Measurements from ENCODE around the gene ZBTB46. TPM values are rescaled to one million over a fixed set of nuclear protein-coding genes. Genes with fewer than 3 reads are reported as not detected.

The ZBTB46 gene, protein sequence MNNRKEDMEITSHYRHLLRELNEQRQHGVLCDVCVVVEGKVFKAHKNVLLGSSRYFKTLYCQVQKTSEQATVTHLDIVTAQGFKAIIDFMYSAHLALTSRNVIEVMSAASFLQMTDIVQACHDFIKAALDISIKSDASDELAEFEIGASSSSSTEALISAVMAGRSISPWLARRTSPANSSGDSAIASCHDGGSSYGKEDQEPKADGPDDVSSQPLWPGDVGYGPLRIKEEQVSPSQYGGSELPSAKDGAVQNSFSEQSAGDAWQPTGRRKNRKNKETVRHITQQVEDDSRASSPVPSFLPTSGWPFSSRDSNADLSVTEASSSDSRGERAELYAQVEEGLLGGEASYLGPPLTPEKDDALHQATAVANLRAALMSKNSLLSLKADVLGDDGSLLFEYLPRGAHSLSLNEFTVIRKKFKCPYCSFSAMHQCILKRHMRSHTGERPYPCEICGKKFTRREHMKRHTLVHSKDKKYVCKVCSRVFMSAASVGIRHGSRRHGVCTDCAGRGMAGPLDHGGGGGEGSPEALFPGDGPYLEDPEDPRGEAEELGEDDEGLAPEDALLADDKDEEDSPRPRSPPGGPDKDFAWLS
- total RNA-seq = 1.2 and 1.5 TPM in 2 replicates

DNA sequence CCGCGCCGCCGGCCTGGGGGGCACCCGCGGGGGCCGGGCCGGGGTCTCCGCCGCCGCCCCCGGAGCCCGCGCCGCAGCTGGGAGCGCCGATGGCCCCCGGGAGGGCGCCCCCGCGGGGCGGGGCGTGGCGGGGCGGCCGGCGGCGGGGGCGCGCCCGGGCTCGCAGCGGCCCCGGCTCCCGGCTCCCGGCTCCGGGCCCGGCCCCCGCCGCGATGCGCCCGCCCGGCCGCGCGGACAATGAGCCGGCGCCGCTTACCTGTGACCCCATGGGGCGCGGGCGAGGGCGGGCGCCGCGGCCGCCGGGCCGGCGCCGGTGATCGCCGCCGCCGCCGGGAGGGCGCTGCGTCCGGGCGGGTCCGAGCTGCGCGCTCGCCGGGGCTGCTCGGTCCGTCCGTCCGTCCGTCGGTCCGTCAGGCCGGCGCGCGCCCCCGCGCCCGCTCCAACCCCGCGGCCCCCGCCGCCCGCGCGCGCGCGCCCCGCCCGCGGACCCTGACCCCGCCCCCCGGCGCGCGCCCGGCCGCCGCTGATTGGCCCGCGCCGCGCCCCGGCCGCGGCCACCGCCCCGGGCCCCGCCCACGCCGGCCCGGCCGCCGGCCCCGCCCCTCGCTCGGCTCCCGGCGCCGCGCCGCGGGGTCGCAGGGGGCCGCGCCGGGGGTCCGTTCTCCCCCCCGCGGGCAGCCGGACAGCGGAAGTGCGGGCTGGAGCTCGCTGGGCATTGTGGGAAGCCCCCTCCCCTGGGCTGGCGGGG, at the start of gene ZBTB46:
Gene ZBTB46, minus strand, starts transcription at position 424 of the 748 bp plus-strand sequence. CDS start 40,507 bp downstream, outside the sequence.

DNA sequence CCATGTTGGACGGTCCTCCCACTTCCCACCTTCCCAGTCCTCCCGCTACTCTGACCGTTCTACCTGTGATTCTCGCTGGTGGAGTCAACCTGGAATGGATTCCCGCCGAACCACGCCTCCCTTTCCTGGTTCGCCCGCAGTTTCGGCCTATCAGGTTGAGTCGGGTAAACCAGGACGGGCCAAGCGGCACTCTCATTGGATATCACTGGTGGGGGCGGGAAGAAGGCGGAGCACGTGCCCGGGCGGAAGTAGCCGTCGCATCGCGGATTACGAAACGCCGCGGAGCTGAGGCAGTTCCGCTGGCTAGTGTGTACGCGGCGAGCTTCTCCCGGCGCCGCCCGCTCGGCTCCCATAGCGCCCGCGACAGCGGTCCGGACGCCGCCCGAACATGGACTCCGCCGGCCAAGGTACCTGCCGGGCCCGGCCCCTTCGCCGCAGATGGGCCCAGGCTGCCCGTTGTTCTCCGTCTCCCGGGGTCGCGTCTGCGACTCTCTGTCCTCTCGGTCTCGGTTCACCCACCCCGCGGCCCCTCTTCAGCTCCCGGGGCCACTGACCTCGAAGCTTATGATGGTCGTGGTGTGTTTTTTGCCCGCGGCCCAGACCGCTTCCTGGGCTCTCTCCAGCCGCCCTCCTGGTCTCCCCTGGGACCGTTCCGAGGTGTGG, 34.0 kb upstream of the ZBTB46 start, which contains the start of gene TPD52L2:
Gene TPD52L2, plus strand, starts transcription at position 293 of the 663 bp plus-strand sequence. Its CDS starts 96 bp downstream, at position 389.

DNA sequence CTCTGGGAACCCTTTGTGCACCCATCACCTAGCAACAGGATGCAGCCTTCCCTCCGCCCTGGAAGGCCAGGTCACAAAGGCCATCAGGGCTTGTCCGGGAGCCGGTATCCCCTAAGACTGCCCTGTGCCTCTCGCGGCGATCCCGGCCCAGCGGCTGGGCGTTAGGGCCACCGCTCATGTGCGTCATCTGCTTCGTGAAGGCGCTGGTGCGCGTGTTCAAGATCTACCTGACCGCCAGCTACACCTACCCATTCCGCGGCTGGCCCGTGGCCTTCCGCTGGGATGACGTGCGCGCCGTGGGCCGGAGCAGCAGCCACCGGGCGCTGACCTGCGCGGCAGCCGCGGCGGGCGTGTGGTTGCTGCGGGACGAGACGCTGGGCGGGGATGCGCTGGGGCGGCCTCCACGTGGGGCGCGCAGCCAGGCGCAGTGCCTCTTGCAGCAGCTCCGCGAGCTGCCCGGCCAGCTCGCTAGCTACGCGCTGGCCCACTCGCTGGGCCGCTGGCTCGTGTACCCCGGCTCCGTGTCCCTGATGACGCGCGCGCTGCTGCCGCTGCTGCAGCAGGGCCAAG, 30.4 kb upstream of the ZBTB46 start, which contains the start of gene ABHD16B:
Gene ABHD16B, plus strand, starts transcription at position 134 of the 570 bp plus-strand sequence. Its CDS starts 43 bp downstream, at position 177.

DNA sequence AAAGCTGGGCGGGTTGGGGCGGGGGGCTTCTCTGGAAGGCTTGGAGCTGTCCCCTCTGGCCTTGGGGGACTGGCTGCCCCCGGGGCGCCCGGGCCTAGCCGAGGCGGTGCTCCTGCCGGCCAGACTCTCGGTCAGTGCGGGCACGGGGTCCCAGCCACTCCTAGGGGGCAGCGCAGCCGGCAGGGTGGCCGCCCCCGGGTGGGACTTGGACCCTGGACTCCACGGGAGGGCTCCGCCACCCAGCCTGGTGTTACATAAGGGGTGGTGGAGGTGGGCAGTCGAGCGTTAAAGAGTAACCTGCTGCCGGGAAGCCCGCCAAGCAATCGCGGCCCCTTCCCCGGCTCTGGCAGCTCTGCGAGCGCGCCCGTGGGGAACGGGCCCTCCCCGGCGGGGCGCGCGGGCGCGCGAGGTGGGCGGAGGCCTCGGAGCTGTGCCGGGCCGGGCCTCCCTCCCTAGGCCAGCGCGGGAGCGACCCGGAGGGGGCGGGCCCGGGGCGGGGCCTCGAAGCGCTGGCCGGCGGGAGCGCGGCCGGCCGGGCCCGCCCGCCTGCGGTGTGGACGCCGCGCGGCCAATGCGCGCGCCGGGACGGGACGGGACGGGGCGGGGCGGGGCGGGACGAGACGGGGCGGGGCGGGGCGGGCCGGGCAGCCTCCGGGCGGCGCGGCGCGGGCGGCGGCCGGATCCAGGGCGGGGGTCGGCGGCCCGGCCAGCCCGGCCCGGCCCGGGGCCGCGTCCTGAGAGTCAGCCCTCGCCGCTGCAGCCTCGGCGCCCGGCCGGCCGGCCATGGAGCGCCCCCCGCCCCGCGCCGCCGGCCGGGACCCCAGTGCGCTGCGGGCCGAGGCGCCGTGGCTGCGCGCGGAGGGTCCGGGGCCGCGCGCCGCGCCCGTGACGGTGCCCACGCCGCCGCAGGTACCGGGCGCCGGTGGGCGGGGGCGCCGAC, 91.7 kb downstream of the ZBTB46 start, which contains the start of gene SLC2A4RG:
Gene SLC2A4RG, plus strand, starts transcription at position 647 of the 940 bp plus-strand sequence. Its CDS starts 137 bp downstream, at position 784.

DNA sequence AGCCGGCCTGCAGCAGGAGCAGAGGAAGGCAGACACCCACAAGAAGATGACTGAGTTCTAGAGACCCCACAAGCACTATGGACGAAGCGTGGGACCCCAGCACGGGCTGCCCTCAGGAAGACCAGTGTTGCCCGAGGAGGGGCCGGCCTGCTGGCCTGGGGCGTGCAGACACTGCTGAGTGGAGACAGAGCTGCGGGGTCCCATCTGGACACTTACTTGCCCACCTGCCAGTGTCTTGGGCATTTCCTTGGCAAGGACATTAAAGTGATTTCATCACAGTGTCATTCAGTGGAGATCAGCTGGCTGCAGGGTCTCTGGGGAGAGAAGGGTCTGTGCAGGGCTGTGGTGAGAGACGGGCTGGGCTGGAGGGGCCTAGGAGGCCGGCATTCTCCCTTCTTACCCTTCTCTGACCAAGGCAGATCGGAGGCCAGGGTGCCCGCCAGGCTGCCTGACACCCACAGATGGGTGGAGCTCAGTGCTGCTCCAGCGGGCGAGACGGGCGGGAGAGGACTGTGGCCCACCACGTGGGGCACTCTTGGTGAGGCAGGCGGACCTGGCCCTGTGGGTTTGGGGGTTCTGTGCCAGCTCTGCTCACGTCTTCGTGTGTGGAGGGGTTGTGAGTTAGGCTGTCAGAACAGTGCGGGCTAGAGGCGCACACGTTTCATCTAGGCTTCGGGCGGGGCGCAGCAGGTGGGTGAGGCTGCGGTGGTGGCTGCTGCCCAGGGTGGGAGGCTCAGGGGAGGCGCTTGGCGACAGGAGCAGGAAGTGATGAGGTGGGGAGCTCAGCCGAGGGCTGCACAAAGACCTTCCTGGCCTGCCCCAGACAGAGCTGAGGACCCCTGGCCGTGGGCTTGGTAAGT, 95.0 kb downstream of the ZBTB46 start, which contains the start of gene LIME1:
Gene LIME1, plus strand, starts transcription at position 806 of the 860 bp plus-strand sequence. CDS start 886 bp downstream, outside the sequence.

DNA sequence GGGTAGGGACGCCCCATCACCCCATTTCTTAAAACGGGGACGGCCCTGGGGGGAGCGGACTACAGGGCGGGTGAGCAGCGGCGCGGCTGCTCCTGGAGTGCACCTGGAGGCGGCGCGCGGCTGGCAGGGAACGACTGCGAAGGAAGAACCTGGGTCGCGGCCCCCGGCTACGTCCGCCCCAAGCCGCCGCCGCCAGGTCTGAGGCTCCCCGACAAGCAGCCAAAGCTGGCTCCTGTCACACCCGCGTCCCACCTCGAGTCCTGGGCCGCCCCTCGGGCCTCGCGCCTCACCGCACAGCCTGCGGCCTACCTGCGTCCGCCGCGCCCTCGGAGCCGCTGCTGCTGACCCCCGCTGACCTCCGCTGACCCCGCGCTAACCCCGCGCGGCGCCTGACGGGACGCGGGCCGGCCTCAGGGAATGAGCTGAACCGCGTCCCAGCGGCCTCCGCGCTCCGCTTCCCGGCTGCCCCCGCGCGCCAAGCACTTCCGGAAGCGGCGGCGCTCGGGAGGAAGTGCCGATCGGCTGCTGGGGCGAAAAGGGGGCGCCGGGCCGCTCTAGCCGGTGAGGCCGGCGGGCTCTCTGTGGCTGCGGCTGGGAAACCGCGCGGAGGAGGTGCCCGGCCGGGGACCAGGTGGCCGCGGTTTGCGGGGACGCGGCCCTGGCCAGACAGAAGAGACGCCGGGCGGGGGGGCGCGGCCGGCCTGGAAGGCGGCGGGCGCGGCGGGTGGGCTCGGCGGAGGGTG, 123.3 kb downstream of the ZBTB46 start, which contains the start of the genes ARFRP1 and ZGPAT:
Gene ARFRP1, minus strand, starts transcription at position 419 of the 743 bp plus-strand sequence. CDS start 885 bp downstream, outside the sequence.
Gene ZGPAT, plus strand, starts transcription at position 482 of the 743 bp plus-strand sequence. CDS start 542 bp downstream, outside the sequence.

DNA sequence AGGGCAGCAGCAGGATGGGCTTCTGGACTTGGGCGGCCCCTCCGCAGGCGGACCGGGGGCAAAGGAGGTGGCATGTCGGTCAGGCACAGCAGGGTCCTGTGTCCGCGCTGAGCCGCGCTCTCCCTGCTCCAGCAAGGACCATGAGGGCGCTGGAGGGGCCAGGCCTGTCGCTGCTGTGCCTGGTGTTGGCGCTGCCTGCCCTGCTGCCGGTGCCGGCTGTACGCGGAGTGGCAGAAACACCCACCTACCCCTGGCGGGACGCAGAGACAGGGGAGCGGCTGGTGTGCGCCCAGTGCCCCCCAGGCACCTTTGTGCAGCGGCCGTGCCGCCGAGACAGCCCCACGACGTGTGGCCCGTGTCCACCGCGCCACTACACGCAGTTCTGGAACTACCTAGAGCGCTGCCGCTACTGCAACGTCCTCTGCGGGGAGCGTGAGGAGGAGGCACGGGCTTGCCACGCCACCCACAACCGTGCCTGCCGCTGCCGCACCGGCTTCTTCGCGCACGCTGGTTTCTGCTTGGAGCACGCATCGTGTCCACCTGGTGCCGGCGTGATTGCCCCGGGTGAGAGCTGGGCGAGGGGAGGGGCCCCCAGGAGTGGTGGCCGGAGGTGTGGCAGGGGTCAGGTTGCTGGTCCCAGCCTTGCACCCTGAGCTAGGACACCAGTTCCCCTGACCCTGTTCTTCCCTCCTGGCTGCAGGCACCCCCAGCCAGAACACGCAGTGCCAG, 134.3 kb downstream of the ZBTB46 start, which contains the start of gene TNFRSF6B:
Gene TNFRSF6B, plus strand, starts transcription at position 25 of the 729 bp plus-strand sequence. Its CDS starts 116 bp downstream, at position 141.

Other genes with a start within 250 kb of the ZBTB46 start
- gene GMEB2, start 204.2 kb downstream of the ZBTB46 start, total RNA-seq = 9.2 and 10.9 TPM in 2 replicates
- gene STMN3, start 177.8 kb downstream of the ZBTB46 start, total RNA-seq = 62.0 and 67.4 TPM in 2 replicates
- 14.9 and 20.7 TPM in 2 replicates for gene RTEL1, start 173.0 kb downstream of the ZBTB46 start, total RNA-seq
- gene TNFRSF6B, start 134.6 kb downstream of the ZBTB46 start, total RNA-seq = 227 and 246 TPM in 2 replicates
- 36.8 and 41.2 TPM in 2 replicates for gene ARFRP1, start 123.3 kb downstream of the ZBTB46 start, total RNA-seq
- 24.7 and 30.9 TPM in 2 replicates for gene ZGPAT, start 123.2 kb downstream of the ZBTB46 start, total RNA-seq
- 5.2 and 6.7 TPM in 2 replicates for gene LIME1, start 94.6 kb downstream of the ZBTB46 start, total RNA-seq
- 88.3 and 91.0 TPM in 2 replicates for gene SLC2A4RG, start 91.5 kb downstream of the ZBTB46 start, total RNA-seq
- not detected in 2 replicates for gene ABHD16B, start 30.2 kb upstream of the ZBTB46 start, total RNA-seq
- 124 and 128 TPM in 2 replicates for gene TPD52L2, start 34.0 kb upstream of the ZBTB46 start, total RNA-seq
- gene DNAJC5, start 63.9 kb upstream of the ZBTB46 start, total RNA-seq = 23.8 and 27.4 TPM in 2 replicates
- 26.7 and 27.6 TPM in 2 replicates for gene UCKL1, start 125.2 kb upstream of the ZBTB46 start, total RNA-seq
- gene ZNF512B, start 138.7 kb upstream of the ZBTB46 start, total RNA-seq = 7.7 and 8.2 TPM in 2 replicates
- gene SAMD10, start 148.4 kb upstream of the ZBTB46 start, total RNA-seq = 2.2 and 4.5 TPM in 2 replicates
- gene PRPF6, start 149.9 kb upstream of the ZBTB46 start, total RNA-seq = 37.2 and 39.0 TPM in 2 replicates
- gene C20orf204, start 204.9 kb upstream of the ZBTB46 start, total RNA-seq = 0.15 TPM in 1 of 2 replicates, not detected in the other
- 0.17 TPM in 1 of 2 replicates, not detected in the other for gene SOX18, start 218.4 kb upstream of the ZBTB46 start, total RNA-seq
- 15.8 and 18.4 TPM in 2 replicates for gene TCEA2, start 231.9 kb upstream of the ZBTB46 start, total RNA-seq
- gene RGS19, start 248.3 kb upstream of the ZBTB46 start, total RNA-seq = 10.4 and 10.7 TPM in 2 replicates
- 0.67 and 0.74 TPM in 2 replicates for gene OPRL1, start 248.8 kb upstream of the ZBTB46 start, total RNA-seq